Pons (tissue), 1 donor: ENCODE results near the gene BBOX1.

Experiments used
- DNase-seq: peaks from one replicate; pipeline ENCODE4 v3.0.0-alpha.2; 2016; ENCODE audit warnings: low spot score

Gene BBOX1

DNA sequence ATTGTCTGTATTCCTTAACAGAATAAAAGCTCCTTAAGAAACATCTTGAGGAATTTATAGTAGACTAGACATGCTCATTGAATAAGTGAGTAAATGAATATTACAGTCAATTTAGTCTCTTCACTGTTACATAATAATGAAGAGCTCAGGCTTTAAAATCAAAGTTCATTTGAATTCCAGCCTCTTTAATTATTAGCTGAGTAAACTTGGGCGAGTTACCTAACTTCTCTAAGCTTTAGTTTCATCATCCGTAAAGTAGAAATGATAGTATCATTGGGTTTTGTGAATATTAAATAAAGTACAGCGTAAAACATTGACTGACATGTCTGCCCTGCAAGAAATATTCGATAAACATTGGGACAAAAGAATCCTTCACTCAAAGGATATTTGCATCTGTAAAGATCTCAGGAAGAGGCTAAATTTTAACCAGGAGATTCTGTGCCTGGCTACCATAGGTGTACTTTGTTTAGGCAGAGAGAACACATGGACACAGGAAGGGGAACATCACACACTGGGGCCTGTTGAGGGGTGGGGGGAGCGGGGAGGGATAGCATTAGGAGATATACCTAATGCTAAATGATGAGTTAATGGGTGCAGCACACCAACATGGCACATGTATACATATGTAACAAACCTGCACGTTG lies 15.2 kb upstream of the BBOX1 start:
- DNase-seq = no peak

DNA sequence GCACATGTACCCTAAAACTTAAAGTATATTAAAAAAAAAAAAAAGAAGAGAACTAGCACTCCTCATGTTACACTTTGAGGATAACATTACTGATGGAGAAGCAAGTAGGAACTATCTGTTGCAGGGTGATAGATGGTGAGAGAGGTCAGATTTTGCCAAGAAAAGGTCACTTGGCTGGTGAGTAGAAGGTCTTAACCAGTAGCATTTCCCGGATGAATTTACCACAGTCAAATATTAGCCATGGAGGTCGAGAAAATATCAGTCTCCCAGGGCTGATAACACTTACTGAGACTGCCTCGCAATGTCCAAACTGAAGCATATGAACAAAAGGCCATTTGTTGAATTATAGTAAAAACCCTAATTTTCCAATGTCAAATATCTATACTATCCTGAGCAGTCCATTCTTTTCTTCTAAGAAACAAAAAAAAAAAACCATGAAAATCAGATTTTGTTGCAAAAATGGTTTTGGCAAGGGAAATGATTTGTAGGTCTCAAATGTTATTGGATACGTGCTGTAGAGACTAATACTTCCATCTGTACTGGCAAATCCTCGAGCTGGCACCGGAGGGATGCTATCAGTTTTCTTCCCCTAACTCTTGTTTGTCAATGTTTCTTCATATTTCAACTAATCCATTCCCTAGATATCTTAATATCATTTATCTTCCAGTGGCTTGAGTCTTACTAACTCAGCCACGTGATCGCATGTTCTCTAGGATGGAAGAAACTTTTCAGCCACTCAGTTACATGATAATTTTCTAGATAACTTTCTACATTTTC lies 14.5 kb upstream of the BBOX1 start:
- no peak for DNase-seq

DNA sequence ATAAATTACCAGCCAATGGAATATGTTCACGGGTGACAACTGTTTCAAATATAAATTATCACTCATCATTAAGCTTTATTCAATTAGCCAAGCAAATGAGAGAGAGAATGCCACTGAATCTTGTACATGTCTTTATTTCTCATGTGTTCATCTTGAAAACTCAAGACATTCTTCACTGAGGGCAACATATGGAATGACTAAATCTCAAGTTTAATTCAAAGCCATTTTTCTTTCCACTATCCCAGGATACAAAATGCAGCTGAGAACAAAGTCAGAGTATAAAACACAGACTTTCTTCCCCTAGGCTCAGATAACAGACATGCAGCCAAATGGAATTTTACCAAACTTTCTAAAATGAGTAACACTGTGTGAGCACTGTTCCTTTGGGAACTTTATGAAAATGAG lies 12.1 kb upstream of the BBOX1 start:
- peak; percentile 48 for DNase-seq

DNA sequence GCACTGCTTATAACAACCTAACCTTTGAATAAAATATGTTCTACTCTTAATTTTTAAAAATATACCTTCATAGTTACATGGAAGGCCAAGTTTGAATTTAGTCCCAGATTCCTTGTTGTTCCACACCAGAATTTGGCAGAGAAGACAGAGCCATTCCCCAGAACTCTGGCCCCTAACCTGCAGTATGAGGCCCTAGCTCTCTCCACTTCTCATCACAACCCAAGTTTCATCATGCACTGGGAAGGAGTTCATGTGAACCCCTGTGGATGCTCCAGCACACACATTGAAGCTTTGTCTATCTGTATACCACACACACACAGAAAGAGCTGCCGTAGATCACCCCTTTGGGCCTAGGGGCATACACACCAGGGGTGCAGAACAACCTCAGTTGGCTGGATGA lies 10.6 kb upstream of the BBOX1 start:
- no peak for DNase-seq

DNA sequence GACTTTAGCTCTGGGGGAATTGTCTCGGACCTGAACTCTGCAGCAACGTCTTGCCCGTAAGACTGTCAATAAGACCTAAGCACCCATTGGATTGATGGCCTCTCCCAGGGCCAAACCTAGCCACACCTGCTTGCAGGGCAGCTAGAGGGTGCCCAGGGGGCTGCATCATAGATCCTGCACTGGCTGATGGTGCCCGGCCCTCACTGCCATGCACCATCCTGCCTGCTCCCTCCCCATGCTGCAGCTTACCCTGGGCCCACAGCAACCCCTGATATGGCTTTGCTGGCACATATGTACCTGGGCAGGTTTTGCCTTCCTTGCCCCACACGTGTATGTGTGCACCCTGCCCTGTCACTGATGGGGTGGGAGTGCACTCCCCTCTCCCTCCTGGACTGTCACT lies 8.9 kb upstream of the BBOX1 start:
- no peak for DNase-seq

DNA sequence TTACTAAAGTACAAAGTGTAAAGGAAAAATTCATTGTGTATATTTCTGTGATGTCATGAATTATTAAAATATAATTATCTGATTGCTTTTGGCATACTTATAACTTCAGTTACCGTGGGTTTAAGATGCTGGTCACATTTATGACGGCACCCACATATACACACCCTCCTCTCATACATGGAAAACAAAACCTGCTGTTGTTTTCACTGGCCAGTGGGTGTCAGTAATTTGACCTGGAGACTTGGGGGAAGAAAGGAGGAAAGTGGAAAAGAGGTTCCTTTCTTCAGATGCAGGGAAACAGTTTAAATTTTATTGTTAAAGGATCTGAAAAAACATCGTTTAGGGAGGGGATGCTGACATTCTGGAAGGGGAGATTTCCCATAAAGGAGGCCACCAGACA lies 742 bp upstream of the BBOX1 start:
- DNase-seq = no peak

DNA sequence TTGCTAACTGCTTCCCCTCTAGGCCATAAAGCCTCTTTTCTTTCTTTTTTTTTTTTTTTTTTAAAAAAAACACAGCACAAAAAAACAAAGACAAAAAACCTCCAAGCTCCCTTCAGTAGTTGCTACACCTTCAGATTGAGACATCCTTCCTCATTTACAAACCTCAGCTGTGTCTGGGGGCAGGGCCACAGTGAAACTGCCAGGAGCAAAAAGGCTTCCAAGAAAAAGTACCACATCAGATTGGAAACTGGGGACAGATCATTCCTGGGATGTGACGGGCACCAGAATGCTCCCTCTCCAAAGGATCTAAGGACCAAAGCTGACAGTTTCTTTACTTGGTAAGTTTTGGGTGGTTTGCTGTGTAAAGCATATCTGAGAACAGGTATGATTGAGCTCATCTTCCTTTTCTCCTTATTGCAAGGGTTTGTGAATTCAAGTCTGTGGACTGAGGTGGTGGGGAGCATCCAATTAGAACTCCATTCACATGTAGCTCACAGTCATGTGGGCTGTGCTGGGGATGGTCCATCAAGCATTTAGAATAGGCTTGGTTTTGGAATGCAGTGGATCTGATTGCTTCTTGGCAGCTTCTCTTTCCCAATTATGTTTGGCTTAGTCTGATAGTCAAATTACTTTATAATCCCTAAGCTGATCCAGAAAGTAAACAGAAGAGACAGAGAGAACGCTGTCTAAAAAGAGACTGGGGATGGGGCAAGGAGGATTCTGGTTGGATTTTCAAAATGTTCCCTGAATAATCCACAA lies 705 bp downstream of the BBOX1 start:
- DNase-seq = peak; percentile 42

DNA sequence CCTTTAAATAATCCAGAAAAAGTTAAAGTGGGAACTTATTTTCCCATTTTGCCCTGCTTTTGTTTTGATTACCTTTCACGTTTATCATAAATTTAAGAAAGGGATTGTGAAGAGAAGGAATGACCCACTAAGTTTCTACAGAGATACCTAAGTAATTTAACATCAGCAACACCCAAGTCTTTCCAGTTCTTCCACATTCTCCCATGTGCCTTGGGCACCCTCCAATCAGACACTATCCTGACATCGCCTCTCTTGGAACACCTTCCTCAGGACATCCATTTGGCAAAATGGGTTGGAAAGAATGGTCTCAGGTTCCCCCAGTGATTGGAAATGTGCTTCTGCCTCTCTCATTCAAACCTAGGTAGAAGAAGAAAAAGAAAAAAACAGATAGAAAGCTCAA lies 6.3 kb downstream of the BBOX1 start:
- DNase-seq = no peak

DNA sequence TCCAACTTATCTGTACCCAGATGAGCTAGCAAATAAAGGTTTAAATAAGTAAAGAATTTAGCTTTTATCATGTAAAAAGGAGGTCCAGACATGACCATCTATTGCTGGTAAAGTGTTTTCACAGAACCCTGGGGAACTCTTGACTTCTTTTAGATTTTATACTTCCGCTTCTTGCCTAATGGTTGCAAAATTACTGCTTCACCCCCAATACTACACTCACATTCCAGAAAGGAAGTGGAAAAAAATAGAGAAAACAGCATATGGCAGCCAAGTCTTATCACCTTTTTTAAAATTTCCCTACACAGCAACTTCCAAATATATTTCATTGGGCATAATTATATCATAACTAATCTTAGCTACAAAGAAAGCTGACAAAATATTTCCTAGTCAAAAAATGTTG lies 12.1 kb downstream of the BBOX1 start:
- no peak for DNase-seq

DNA sequence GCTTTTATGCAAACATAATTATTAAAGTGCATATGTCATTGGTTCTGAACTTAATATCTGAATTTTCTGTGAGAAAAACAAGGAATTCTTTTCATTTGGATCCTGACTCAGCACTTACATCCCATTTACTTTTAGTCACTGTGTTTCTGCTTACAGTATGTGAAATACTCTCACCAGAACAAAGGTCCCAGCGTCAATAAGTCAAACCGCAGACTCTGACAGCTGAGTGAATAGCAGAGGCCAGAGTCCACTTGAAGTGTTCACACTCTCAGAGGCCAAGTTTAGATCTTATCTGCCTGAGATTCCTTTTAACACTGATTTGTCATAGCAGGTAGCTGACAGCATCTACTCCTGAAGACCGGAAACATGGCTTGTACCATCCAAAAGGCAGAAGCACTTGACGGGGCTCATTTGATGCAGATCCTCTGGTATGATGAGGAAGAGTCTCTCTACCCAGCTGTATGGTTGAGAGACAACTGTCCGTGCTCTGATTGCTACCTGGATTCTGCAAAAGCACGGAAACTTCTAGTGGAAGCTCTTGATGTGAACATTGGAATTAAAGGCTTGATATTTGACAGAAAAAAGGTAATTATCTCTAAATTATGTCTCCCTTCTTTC lies 14.6 kb downstream of the BBOX1 start:
- no peak for DNase-seq

DNA sequence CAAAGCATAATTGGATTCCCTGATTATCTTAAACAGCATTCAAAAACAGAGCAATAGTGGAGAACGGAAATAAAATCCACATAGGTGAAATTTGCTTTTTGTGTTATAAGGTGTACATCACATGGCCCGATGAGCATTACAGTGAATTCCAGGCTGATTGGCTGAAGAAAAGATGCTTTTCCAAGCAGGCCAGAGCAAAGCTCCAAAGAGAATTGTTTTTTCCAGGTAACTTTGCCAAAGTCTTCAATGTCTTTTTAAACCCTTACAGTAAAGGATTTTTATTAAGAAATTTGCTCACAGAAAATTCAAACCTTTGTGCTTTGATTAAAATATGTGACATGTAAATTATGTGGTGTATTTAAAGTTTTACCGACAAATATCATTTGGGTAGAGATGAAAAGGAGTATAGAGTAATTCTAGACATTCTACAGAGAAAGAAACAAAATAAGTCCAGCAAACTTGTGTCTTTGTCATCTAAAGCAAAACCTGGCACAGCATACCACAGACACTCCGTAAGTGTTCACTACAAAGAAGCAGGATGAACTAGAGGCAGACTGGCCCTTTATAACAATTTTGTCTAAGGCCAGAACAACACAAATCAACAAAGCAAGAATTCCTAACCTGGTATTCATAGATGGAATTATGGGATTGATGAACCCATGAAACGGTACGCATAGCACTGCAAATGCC lies 16.6 kb downstream of the BBOX1 start:
- DNase-seq = no peak

DNA sequence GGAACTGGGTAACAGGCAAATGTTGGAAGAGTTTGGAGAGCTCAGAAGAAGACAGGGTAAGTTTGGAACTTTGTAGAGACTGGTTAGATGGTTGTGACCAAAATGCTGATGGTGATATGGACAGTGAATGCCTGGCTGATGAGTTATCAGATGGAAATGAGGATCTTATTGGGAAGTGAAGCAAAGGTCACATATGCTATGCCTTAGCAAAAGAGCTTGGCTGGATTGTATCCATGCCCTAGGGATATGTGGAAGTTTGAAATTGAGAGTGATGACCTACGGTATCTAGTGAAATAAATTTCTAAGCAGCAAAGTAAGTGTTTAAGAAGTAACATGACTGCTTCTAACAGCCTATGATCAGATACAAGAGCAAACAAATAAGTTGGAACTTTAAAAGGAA lies 17.8 kb downstream of the BBOX1 start:
- DNase-seq = no peak

DNA sequence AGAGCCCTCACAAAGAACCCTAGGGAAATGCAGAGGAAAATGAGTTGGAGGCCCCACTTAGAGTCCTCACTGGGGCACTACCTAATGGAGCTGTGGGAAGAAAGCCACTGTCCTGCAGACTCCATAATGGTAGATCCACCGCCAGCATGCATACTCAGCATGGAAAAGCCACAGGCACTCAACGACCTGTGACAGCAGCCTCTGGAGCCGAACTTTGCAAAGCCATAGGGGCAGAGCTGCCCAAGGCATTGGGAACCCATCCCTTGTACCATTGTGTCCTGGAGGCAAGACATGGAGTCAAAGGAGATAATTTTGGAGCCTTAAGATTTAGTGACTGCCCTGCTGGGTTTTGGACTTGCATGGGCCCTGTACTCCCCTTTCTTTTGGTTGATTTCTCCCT lies 18.8 kb downstream of the BBOX1 start:
- no peak for DNase-seq

DNA sequence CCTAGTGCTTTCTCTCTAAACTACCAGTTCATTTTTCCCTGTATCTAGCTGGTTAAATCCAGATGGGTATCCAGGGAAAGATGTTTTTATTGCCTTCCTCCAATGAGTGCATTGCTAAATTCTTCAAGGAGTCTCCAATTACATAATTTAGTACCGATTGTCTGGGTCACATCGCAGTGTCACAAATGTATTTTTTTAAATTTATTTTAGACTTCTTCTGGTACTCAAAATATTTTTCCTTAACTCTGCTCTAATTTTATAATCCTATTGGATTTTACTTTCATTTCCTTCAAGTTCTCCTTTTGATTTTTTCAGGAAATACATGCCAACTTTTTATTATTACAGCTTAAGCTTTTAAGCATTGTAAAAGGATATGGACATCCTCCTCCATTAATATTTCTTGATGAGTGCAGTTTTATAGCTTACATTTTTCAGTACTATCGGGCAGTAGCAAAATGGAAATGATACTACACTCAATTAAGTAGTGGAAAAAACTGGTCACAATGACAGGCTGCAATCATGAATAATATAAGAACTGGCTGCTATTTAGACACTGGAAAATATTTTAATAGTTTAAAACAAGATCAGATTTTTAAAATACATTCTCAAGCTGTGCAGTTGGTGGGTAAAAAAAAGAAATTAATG lies 20.3 kb downstream of the BBOX1 start:
- no peak for DNase-seq

DNA sequence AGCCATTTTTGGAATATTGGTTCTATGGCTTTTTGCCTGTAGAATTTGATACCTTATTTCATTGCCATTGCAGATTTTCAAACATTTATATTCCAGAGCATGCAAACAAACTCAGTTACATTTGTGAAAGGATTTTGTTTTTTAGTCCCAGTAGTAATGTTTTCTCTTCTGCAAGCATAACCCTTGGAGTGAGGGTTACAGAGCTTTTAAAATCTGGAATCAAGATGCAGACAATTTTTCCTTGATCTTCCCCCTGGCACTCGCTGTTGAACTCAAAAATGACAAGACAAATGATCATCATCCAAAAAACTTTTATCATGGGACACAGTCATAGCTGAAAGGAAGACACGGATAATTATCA lies 20.8 kb downstream of the BBOX1 start:
- no peak for DNase-seq

DNA sequence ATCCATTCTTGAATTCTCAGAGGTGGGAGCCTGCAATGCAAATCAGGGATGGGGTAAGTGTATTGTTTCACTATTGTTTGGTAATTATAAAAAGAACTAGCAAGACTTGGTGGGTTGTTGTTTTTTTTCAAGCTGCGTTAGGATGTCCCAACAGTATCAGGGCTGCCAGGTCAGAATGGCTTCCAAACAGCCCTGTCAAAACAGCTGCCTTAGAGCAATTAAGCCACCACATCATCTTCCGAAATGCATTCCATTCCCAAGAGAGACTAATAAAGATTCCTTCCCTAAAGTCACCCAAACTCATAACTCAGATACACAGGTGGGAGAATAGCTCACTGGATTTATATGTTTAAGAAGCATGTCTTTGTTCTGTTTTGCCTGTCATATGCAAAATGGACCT lies 23.5 kb downstream of the BBOX1 start:
- DNase-seq = no peak

DNA sequence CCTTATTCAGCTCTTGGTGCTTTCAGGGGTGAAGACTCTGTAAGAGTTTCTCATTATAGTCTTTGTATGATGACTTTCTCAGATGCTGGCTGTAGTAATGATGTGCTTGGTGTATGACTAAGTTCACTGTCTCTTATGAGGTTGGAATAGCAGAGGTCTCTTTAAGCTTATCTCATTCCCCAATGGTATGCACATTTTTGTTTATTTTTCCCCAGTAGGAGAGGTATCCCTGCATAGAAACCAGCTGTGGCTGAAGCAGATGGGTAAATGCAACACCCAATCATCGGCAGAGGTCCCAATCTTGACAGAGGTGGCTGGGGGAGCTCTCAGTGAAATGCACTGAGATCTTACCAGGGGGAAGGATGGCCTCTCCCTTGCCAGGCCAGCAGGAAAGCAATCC lies 34.6 kb downstream of the BBOX1 start:
- no peak for DNase-seq

DNA sequence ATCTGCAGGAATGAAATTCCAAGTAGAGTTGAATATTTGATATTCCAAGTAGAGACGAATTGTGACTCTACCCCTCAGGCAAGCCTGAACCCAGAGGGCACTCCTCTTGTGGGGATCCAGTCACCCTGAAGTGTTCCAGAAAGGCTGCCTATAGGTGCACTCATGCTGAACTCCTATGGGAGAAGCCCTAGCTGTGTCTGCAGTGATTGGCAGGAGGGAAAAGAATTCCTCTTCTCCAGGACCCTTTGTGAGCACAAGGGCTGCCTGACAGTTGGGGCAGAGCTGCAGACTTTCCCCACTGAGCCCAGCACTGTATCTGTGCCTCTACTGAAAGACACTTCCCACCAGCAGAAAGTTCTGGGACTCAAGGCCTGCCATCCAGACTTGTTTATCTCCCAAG lies 35.0 kb downstream of the BBOX1 start:
- no peak for DNase-seq

DNA sequence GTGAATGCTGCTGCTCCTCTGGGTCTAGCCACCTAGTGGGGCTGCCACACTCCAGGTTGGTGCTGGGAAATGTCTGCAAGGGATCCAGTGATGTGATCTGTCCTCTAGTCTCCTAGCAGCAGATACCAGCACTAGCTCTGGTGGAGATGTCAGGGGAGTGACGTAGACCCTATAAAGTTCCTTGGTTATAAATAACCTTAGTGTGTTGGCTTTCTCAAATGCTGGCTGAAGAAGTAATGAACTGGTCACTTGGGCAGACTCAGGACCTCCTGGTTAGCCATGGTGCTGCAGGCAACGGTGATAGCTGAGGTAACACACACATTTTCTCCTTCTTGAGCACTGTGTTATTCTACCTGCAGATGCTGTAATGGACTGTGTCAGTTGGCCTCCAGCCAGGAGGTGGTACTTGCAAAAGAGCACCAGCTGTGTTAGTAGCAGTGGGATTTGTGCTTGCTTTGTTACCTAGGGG lies 35.5 kb downstream of the BBOX1 start:
- DNase-seq = no peak

DNA sequence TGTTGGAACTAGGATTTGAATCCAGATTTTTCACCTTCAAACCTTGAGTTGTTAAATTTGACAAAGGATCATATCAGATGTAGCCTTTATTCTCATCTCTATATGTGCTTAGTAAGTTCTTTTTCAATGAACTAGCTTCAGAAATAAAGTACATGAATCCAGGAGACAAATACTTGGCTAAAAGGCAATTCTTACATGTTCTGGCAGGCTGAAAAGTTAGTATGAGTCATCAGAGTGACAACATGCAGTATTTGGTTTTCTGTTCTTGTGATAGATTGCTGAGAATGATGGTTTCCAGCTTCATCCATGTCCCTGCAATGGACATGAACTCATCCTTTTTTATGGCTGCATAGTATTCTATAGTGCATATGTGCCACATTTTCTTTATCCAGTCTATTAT lies 40.4 kb downstream of the BBOX1 start:
- no peak for DNase-seq

DNA sequence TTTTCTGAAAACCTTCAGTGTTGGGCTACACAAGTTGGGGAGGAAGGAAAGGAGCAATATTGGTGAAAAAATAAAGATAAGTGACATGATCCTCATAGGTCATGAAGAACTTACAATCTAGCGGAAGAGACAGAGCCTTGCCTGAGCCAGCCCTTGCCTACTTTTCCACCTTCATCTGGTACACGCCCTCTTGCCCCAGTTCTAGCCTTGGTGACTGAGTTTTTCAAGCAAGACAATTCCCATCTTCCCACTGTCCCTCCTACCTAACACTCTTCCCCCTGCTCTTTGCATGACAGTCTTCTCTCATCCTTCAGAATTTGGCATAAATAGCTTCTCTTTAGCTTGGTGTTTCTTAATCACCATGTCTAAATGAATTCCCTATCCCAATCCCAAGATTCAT lies 42.6 kb downstream of the BBOX1 start:
- DNase-seq = no peak

DNA sequence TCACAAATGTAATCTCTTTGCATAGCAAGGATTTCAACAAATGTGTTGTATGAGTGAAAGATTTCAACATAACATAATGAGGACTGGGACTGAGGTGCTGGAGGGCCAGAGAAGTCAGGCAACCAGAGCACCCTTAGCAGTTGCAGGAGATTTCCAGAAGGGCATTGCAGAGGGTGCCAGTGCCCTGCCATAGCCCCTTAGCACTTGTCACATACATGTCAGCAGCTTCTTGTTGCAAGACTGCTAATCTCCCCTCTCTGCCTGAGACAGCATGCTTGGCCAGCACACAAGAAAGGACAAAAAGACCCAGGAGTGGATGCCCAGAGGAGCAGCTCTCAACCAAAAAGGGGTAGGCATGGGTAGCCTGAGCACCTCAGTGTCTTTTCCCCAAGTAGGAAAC lies 43.2 kb downstream of the BBOX1 start:
- no peak for DNase-seq
